Measurements from ENCODE around the gene SYT6.
"Not testable (repeated sequence)": the region's sequence is repeated elsewhere in the genome, so short reads cannot be mapped to it uniquely, and the experiment has no call there.

SYT6 gene

GRCh38 chr1:114091711-114092110 lies 62.0 kb downstream of the SYT6 start:
- DNase-seq, result no peak

- no peak for DNase-seq
Measured at GRCh38 chr1:114090738-114091505, 62.7 kb downstream of the SYT6 start.

- no peak for DNase-seq
Measured at GRCh38 chr1:114089502-114090138, 64.0 kb downstream of the SYT6 start.

GRCh38 chr1:114088392-114089299 lies 65.0 kb downstream of the SYT6 start:
- DNase-seq, result no peak

- DNase-seq, result no peak
Measured at GRCh38 chr1:114087495-114087894, 66.2 kb downstream of the SYT6 start.

GRCh38 chr1:114086601-114087368 lies 66.9 kb downstream of the SYT6 start:
- no peak for DNase-seq

- DNase-seq, result no peak
Measured at GRCh38 chr1:114082867-114083585, 70.6 kb downstream of the SYT6 start.

- DNase-seq, result no peak
Measured at GRCh38 chr1:114082304-114082630, 71.4 kb downstream of the SYT6 start.

GRCh38 chr1:114081437-114082303 lies 72.0 kb downstream of the SYT6 start:
- DNase-seq, result no peak

- no peak for DNase-seq
Measured at GRCh38 chr1:114080511-114081436, 72.9 kb downstream of the SYT6 start.

- no peak for DNase-seq
Measured at GRCh38 chr1:114079596-114080190, 74.0 kb downstream of the SYT6 start.

- peak in 1 of 2 donors; percentile 48 for DNase-seq
Measured at GRCh38 chr1:114078116-114078515, 75.6 kb downstream of the SYT6 start.

GRCh38 chr1:114077188-114077587 lies 76.5 kb downstream of the SYT6 start:
- no peak for DNase-seq

- no peak for DNase-seq
Measured at GRCh38 chr1:114076308-114076707, 77.4 kb downstream of the SYT6 start.

- no peak for DNase-seq
Measured at GRCh38 chr1:114075546-114076242, 78.0 kb downstream of the SYT6 start.

GRCh38 chr1:114075105-114075504 lies 78.6 kb downstream of the SYT6 start:
- no peak for DNase-seq

- DNase-seq, result no peak
Measured at GRCh38 chr1:114072246-114072645, 81.4 kb downstream of the SYT6 start.

- DNase-seq, result not testable (repeated sequence)
Measured at GRCh38 chr1:114069762-114070161, 83.9 kb downstream of the SYT6 start.

GRCh38 chr1:114068684-114069083 lies 85.0 kb downstream of the SYT6 start:
- DNase-seq, result not testable (repeated sequence)

Data from bone marrow (tissue), 2 donors.